Measurements from ENCODE around the gene GRID2IP.

DNA sequence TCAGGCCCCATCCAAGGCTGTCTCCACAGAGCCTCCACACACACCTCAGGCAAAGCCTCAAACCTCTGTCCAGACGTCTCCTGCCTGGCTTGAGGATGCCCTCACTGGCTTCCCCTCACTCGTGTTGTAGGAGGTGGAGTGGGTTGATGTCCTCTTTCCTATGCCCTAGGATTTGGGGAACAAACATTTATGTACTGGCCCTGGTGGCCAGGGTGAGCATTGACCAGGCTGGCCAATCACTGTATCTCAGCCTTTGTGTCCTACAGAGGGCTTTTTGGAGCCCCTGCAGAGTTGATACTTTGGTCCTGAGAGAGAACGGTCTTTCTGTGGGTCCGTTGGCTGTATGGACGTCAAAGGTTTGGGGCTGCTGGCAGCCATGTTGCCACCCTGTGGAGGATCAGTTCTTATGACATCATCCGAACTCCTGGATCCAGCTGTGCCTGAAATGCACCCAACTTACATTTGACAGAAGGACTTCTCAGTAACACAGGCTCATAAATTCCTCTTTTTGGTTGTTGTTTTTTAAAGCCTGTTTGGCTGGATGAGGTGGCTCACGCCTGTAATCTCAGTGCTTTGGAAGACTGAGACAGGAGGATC is 2.3 kb upstream of the GRID2IP start:
- TF ChIP-seq, protein P1, sequence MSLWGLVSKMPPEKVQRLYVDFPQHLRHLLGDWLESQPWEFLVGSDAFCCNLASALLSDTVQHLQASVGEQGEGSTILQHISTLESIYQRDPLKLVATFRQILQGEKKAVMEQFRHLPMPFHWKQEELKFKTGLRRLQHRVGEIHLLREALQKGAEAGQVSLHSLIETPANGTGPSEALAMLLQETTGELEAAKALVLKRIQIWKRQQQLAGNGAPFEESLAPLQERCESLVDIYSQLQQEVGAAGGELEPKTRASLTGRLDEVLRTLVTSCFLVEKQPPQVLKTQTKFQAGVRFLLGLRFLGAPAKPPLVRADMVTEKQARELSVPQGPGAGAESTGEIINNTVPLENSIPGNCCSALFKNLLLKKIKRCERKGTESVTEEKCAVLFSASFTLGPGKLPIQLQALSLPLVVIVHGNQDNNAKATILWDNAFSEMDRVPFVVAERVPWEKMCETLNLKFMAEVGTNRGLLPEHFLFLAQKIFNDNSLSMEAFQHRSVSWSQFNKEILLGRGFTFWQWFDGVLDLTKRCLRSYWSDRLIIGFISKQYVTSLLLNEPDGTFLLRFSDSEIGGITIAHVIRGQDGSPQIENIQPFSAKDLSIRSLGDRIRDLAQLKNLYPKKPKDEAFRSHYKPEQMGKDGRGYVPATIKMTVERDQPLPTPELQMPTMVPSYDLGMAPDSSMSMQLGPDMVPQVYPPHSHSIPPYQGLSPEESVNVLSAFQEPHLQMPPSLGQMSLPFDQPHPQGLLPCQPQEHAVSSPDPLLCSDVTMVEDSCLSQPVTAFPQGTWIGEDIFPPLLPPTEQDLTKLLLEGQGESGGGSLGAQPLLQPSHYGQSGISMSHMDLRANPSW (CRISPR knock-in tag; conservative IDR thresholded peaks at IDR 0.05; ENCODE audit: low read depth), result no peak
- TF ChIP-seq, protein P2, sequence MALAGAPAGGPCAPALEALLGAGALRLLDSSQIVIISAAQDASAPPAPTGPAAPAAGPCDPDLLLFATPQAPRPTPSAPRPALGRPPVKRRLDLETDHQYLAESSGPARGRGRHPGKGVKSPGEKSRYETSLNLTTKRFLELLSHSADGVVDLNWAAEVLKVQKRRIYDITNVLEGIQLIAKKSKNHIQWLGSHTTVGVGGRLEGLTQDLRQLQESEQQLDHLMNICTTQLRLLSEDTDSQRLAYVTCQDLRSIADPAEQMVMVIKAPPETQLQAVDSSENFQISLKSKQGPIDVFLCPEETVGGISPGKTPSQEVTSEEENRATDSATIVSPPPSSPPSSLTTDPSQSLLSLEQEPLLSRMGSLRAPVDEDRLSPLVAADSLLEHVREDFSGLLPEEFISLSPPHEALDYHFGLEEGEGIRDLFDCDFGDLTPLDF (CRISPR knock-in tag; IDR thresholded peaks at IDR 0.05), result no peak
- TF ChIP-seq CREB1 (CRISPR knock-in tag; IDR thresholded peaks at IDR 0.05), result no peak
- TF ChIP-seq, protein P3, sequence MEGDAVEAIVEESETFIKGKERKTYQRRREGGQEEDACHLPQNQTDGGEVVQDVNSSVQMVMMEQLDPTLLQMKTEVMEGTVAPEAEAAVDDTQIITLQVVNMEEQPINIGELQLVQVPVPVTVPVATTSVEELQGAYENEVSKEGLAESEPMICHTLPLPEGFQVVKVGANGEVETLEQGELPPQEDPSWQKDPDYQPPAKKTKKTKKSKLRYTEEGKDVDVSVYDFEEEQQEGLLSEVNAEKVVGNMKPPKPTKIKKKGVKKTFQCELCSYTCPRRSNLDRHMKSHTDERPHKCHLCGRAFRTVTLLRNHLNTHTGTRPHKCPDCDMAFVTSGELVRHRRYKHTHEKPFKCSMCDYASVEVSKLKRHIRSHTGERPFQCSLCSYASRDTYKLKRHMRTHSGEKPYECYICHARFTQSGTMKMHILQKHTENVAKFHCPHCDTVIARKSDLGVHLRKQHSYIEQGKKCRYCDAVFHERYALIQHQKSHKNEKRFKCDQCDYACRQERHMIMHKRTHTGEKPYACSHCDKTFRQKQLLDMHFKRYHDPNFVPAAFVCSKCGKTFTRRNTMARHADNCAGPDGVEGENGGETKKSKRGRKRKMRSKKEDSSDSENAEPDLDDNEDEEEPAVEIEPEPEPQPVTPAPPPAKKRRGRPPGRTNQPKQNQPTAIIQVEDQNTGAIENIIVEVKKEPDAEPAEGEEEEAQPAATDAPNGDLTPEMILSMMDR (IDR thresholded peaks at IDR 0.05), result no peak
- no peak for TF ChIP-seq KAT7 (CRISPR knock-in tag; IDR thresholded peaks at IDR 0.05; ENCODE audit: borderline replicate concordance)
- TF ChIP-seq, protein P4, sequence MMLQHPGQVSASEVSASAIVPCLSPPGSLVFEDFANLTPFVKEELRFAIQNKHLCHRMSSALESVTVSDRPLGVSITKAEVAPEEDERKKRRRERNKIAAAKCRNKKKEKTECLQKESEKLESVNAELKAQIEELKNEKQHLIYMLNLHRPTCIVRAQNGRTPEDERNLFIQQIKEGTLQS (CRISPR knock-in tag; conservative IDR thresholded peaks at IDR 0.05), result no peak
- no peak for TF ChIP-seq TCF7 (CRISPR knock-in tag; IDR thresholded peaks at IDR 0.05; ENCODE audit: low read depth)
- TF ChIP-seq, protein P5, sequence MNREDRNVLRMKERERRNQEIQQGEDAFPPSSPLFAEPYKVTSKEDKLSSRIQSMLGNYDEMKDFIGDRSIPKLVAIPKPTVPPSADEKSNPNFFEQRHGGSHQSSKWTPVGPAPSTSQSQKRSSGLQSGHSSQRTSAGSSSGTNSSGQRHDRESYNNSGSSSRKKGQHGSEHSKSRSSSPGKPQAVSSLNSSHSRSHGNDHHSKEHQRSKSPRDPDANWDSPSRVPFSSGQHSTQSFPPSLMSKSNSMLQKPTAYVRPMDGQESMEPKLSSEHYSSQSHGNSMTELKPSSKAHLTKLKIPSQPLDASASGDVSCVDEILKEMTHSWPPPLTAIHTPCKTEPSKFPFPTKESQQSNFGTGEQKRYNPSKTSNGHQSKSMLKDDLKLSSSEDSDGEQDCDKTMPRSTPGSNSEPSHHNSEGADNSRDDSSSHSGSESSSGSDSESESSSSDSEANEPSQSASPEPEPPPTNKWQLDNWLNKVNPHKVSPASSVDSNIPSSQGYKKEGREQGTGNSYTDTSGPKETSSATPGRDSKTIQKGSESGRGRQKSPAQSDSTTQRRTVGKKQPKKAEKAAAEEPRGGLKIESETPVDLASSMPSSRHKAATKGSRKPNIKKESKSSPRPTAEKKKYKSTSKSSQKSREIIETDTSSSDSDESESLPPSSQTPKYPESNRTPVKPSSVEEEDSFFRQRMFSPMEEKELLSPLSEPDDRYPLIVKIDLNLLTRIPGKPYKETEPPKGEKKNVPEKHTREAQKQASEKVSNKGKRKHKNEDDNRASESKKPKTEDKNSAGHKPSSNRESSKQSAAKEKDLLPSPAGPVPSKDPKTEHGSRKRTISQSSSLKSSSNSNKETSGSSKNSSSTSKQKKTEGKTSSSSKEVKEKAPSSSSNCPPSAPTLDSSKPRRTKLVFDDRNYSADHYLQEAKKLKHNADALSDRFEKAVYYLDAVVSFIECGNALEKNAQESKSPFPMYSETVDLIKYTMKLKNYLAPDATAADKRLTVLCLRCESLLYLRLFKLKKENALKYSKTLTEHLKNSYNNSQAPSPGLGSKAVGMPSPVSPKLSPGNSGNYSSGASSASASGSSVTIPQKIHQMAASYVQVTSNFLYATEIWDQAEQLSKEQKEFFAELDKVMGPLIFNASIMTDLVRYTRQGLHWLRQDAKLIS (CRISPR knock-in tag; IDR thresholded peaks at IDR 0.05; ENCODE audit: borderline replicate concordance), result no peak
- TF ChIP-seq, protein P6, sequence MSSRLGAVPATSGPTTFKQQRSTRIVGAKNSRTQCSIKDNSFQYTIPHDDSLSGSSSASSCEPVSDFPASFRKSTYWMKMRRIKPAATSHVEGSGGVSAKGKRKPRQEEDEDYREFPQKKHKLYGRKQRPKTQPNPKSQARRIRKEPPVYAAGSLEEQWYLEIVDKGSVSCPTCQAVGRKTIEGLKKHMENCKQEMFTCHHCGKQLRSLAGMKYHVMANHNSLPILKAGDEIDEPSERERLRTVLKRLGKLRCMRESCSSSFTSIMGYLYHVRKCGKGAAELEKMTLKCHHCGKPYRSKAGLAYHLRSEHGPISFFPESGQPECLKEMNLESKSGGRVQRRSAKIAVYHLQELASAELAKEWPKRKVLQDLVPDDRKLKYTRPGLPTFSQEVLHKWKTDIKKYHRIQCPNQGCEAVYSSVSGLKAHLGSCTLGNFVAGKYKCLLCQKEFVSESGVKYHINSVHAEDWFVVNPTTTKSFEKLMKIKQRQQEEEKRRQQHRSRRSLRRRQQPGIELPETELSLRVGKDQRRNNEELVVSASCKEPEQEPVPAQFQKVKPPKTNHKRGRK (CRISPR knock-in tag; IDR thresholded peaks at IDR 0.05; ENCODE audit: borderline replicate concordance), result no peak
- TF ChIP-seq, protein P7, sequence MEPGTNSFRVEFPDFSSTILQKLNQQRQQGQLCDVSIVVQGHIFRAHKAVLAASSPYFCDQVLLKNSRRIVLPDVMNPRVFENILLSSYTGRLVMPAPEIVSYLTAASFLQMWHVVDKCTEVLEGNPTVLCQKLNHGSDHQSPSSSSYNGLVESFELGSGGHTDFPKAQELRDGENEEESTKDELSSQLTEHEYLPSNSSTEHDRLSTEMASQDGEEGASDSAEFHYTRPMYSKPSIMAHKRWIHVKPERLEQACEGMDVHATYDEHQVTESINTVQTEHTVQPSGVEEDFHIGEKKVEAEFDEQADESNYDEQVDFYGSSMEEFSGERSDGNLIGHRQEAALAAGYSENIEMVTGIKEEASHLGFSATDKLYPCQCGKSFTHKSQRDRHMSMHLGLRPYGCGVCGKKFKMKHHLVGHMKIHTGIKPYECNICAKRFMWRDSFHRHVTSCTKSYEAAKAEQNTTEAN (CRISPR knock-in tag; IDR thresholded peaks at IDR 0.05), result no peak
- no peak for TF ChIP-seq ESRRA (CRISPR knock-in tag; IDR thresholded peaks at IDR 0.05; ENCODE audit: borderline replicate concordance)
- TF ChIP-seq SP1 (CRISPR knock-in tag; conservative IDR thresholded peaks at IDR 0.05), result no peak
- TF ChIP-seq, protein P8, sequence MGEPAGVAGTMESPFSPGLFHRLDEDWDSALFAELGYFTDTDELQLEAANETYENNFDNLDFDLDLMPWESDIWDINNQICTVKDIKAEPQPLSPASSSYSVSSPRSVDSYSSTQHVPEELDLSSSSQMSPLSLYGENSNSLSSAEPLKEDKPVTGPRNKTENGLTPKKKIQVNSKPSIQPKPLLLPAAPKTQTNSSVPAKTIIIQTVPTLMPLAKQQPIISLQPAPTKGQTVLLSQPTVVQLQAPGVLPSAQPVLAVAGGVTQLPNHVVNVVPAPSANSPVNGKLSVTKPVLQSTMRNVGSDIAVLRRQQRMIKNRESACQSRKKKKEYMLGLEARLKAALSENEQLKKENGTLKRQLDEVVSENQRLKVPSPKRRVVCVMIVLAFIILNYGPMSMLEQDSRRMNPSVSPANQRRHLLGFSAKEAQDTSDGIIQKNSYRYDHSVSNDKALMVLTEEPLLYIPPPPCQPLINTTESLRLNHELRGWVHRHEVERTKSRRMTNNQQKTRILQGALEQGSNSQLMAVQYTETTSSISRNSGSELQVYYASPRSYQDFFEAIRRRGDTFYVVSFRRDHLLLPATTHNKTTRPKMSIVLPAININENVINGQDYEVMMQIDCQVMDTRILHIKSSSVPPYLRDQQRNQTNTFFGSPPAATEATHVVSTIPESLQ (CRISPR knock-in tag; IDR thresholded peaks at IDR 0.05), result no peak

Data from WTC11 (cell line).